Measurements from ENCODE around the gene DDX59.

Gene DDX59

DNA sequence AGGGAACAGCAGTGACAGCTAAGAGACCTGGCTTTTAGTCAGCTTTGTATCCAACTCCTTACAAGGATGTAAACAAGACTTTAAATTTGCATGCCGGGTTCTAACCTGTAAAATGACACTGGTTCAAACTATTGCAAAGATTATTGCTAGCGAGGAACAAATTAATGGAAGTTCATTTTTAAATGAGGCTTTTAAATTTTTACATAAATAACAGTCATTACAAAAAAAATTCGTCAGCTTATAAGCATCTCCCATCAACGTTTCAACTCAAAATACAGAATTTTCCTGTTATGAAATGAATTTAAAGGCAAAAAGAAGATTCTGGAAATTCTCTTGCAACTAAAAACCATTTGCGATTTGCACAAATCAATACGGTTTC is 49.8 kb downstream of the DDX59 start:
- no peak for DNase-seq (ENCODE audit: low read depth in 1 of 2, low spot score in 1 of 2)
- in situ Hi-C loops (cut with HindIII; ENCODE audit: low pct_unique_long_range_greater_than_20kb, low sequenced_read_pairs): no loop called here
- no peak for TF ChIP-seq JUND (IDR thresholded peaks at IDR 0.05; ENCODE audit: low read depth)

GRCh38 chr1:200610846-200611245 is 58.9 kb downstream of the DDX59 start:
- DNase-seq (ENCODE audit: low read depth in 1 of 2, low spot score in 1 of 2): no peak
- no peak for TF ChIP-seq JUND (IDR thresholded peaks at IDR 0.05; ENCODE audit: low read depth)
- in situ Hi-C loops (cut with HindIII; ENCODE audit: low pct_unique_long_range_greater_than_20kb, low sequenced_read_pairs): no loop called here

DNA sequence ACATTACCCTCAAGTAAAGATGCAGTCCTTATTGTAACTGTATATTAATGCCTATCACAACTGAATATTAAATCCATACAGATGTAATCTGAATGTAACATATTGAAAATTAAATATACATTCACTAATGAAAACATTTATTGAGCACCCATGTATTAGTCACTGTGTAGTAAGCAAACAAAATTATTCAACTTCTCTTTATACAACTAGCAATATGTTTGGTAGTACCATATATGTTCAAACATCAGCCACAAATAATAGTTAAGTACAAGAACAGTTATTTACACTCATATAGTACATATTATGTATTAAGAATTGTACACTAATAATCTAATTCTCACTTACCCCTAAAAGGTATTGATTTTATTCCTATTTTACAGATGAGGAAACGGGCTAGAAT is 67.1 kb downstream of the DDX59 start:
- no peak for TF ChIP-seq JUND (IDR thresholded peaks at IDR 0.05; ENCODE audit: low read depth)
- in situ Hi-C loops (cut with HindIII; ENCODE audit: low pct_unique_long_range_greater_than_20kb, low sequenced_read_pairs): no loop called here
- no peak for DNase-seq (ENCODE audit: low read depth in 1 of 2, low spot score in 1 of 2)
